Endothelial cell of umbilical vein (primary cell): ENCODE results near the gene BLOC1S3.

Experiments
- EZH2 ChIP-seq: IDR thresholded peaks from 2 replicates; pipeline ENCODE4 v1.6.1; 2012; ENCODE audit warnings: borderline replicate concordance, low read depth, mild to moderate bottlenecking, moderate library complexity, low read length, inconsistent platforms; ENCODE audit not compliant: severe bottlenecking
- FOS ChIP-seq: IDR thresholded peaks from 2 replicates; pipeline ENCODE4 v1.6.1; 2011; ENCODE audit warnings: mild to moderate bottlenecking, low read length, moderate library complexity, borderline replicate concordance; ENCODE audit not compliant: insufficient read depth
- GATA2 ChIP-seq: IDR thresholded peaks from 2 replicates; pipeline ENCODE4 v1.7.0; 2011; ENCODE audit warnings: low read depth, mild to moderate bottlenecking, moderate library complexity, mixed read lengths, low read length; ENCODE audit not compliant: insufficient read length, insufficient read depth
- JUN ChIP-seq: IDR thresholded peaks from 2 replicates; pipeline ENCODE4 v1.6.1; 2011; ENCODE audit warnings: borderline replicate concordance, low read depth; ENCODE audit not compliant: insufficient read length, insufficient read depth
- POLR2A ChIP-seq: IDR thresholded peaks from 2 replicates; pipeline ENCODE4 v1.6.1; 2012; ENCODE audit warnings: low read depth, mild to moderate bottlenecking, control low read depth, low read length
- POLR2AphosphoS5 ChIP-seq: IDR thresholded peaks from 2 replicates; pipeline ENCODE4 v1.6.1; 2012; ENCODE audit warnings: low read depth, mild to moderate bottlenecking, control low read depth, low read length, moderate library complexity; ENCODE audit not compliant: insufficient read depth
- TF ChIP-seq, protein P1 (sequence below), 2 donors: IDR thresholded peaks; 1 replicate in 1 of 2; 2 replicates in 1 of 2; pipeline ENCODE4 v1.5.1; 2011; ENCODE audit warnings: low read length in 2 of 2, mild to moderate bottlenecking in 2 of 2, moderate library complexity in 2 of 2, control low read depth in 1 of 2, inconsistent platforms in 1 of 2, low read depth in 1 of 2; ENCODE audit not compliant: insufficient read depth in 1 of 2; ENCODE audit errors: extremely low read depth in 1 of 2
- TF ChIP-seq, protein P2 (sequence below): IDR thresholded peaks from 2 replicates; pipeline ENCODE4 v1.6.1; 2011; ENCODE audit not compliant: insufficient read depth, insufficient read length

GRCh38 chr19:45177817-45178261 is 745 bp upstream of the BLOC1S3 start, which contains the start of gene TRAPPC6A:
- TF ChIP-seq, protein P1, sequence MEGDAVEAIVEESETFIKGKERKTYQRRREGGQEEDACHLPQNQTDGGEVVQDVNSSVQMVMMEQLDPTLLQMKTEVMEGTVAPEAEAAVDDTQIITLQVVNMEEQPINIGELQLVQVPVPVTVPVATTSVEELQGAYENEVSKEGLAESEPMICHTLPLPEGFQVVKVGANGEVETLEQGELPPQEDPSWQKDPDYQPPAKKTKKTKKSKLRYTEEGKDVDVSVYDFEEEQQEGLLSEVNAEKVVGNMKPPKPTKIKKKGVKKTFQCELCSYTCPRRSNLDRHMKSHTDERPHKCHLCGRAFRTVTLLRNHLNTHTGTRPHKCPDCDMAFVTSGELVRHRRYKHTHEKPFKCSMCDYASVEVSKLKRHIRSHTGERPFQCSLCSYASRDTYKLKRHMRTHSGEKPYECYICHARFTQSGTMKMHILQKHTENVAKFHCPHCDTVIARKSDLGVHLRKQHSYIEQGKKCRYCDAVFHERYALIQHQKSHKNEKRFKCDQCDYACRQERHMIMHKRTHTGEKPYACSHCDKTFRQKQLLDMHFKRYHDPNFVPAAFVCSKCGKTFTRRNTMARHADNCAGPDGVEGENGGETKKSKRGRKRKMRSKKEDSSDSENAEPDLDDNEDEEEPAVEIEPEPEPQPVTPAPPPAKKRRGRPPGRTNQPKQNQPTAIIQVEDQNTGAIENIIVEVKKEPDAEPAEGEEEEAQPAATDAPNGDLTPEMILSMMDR (IDR thresholded peaks at IDR 0.05; ENCODE audit: extremely low read depth in 1 of 2, insufficient read depth in 1 of 2, low read depth in 1 of 2, low read length in 2 of 2) = no peak
- no peak for TF ChIP-seq POLR2AphosphoS5
- peak; percentile 28 for TF ChIP-seq POLR2A
- no peak for TF ChIP-seq EZH2
- TF ChIP-seq JUN = no peak
- TF ChIP-seq, protein P2, sequence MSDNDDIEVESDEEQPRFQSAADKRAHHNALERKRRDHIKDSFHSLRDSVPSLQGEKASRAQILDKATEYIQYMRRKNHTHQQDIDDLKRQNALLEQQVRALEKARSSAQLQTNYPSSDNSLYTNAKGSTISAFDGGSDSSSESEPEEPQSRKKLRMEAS = no peak
- TF ChIP-seq GATA2 = no peak
- no peak for TF ChIP-seq FOS
